HEK293T (cell line): ENCODE measurements around the gene ZFYVE16.

Source experiments
- ARNT ChIP-seq: fragments of 450-650 bp; IDR thresholded peaks from 2 replicates; pipeline ENCODE4 v1.6.1; 2017; ENCODE audit warnings: mild to moderate bottlenecking
- ELF4 ChIP-seq: fragments of 450-650 bp; IDR thresholded peaks from 2 replicates; pipeline ENCODE4 v1.6.1; 2017; ENCODE audit warnings: antibody characterized with exemption
- FOXA1 ChIP-seq: fragments of 450-650 bp; IDR thresholded peaks from 2 replicates; pipeline ENCODE4 v1.6.1; 2016; ENCODE audit warnings: mild to moderate bottlenecking
- FOXM1 ChIP-seq: fragments of 450-650 bp; IDR thresholded peaks from 2 replicates; pipeline ENCODE4 v1.6.1; 2017; ENCODE audit warnings: mild to moderate bottlenecking, borderline replicate concordance
- SP1 ChIP-seq: fragments of 450-650 bp; IDR thresholded peaks from 2 replicates; pipeline ENCODE4 v1.6.1; 2017

DNA sequence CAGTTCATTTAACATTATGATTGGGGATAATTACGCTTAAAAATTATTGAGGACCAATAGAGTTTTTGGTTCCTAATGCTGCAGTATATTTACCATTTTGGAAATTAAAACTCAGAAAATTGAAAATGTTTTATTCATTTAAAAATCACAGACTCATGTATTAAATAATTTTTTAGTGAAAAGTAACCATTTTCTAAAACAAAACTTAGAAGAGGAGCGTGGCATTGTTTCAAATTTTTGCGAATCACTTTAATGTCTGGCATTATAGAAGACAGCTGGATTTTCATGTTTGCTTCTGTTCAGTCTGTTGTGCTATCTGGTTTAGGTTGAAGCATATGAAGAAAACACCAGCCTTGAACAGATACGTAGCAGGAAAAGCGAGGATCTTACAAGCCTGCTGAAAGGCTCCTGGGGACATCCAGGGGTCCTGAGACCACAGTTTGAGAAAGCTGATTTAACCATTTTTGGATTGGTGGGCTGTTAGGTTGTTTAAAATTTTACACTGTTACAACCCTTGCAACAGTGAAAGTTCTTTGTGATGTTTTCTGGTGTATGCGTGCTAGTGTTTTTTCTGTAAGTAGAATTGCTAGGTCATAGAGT lies 1.6 kb downstream of the ZFYVE16 start:
- TF ChIP-seq ELF4 = no peak
- TF ChIP-seq FOXM1 = no peak
- no peak for TF ChIP-seq FOXA1
- no peak for TF ChIP-seq SP1
- TF ChIP-seq ARNT = no peak
